ENCODE data around the gene ORM1.
"Not testable (repeated sequence)": the region's sequence is repeated elsewhere in the genome, so short reads cannot be mapped to it uniquely, and the experiment has no call there.

The ORM1 gene

GRCh38 chr9:114322831-114323531, at the start of gene ORM1:
Gene ORM1 (plus strand): TSS chr9:114323098. CDS start chr9:114323134, 36 bp downstream.
- DNase-seq: not testable (repeated sequence)

DNA sequence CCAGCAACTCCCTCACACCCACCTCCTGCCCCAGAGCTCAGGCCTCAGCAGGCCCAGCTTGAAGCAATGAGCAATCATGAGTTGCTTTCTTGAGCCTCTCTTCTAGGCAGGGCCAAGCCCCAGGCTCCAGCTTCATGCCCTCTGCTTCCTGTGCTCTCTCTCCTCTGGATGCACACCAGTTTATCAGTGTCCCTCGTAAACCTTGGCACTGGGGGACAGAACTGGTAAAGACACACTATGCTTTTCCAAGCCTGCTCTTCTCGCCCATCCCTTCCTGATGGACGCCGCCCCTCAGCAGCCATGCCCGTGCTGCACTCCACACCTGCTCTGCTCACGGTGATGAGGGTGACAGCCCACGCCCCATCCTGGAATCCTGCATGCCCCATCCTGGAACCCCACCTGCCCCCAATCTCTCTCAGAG, 49.4 kb upstream of the ORM1 start:
- no peak for DNase-seq

- DNase-seq: no peak
Measured at GRCh38 chr9:114274217-114274616, 48.7 kb upstream of the ORM1 start.

- no peak for DNase-seq
Measured at GRCh38 chr9:114275246-114276004, 47.5 kb upstream of the ORM1 start.

- DNase-seq: no peak
Measured at GRCh38 chr9:114276908-114277821, 45.7 kb upstream of the ORM1 start.

- DNase-seq: no peak
Measured at GRCh38 chr9:114278356-114278755, 44.5 kb upstream of the ORM1 start.

DNA sequence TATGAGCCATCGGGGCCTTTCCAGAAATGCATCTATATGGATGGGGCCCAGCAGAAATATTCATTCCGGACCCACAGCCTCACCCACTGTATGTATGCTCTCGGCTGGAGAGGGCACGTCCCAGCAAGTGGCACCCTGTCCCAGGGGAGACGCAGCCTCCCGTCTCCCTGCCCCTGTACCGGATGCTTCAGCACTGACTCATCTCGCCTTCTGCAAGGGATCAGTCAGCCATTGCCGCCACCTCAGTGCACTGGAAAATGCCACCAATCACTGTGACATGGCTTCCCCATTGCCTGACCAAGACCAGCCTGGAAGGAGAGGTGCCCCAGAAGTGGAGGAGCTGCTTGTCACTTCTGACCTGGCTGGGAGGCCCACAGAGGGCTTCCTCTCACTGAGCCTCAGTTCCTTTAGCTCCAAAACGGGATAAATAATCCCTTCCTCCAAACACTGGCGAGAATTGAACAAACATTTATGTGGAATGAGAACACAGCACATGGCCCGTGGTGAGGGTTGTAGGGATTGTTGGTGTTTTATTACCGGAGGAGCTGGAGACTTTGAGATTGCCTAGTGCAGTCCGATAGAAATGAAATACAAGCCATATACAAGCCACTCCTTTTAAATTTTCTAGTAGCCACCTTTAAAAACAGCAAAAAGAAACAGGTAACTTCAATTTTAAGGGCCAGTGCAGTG, 43.9 kb upstream of the ORM1 start:
- DNase-seq: no peak

DNA sequence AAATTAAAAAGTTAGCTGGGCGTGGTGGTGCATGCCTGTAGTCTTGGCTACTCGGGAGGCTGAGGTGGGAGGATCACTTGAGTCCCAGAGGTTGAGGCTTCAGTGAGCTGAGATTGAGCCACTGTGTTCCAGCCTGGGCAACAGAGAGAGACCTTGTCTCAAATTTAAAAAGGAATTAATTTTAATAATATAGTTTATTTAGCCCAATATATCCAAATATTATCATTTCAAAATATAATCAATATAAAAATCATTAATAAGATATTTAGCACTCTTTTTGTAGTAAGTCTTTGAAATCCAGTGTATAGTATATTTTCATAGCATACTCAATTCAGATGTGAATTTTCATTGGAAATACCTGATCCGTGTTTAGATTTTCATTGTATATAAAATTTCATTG, 43.2 kb upstream of the ORM1 start:
- no peak for DNase-seq

GRCh38 chr9:114280636-114281472, 42.0 kb upstream of the ORM1 start:
- no peak for DNase-seq

DNA sequence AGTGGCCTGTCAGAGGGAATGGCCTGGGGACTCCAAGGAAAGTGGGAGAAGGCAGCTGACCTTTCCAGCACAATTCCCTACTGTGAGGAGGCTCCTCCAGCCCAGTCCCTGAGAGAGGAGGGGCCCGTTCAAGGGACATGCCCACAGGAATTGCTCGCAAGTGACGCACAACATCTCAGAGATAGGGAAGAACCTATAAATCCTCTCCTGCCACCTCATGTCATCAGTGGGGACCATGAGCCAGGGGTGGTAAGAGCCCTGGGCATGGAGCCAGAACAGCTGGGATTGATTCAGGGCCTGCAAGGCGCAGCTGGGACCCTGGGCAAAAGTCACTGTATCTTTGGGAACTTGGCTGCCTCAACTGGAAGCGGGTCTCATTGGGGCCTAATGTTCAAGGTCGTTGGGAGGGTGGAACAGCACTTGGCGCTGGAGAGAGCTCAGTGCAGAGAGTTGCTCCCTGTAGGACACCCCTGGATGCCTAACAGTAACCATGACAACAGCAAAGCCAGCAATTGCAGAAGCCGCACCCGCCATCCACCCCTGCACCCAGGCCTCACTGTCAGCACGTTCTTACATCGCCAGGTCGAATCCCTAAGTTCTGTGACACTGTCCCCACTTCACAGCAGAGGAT, 41.3 kb upstream of the ORM1 start:
- DNase-seq: no peak

- no peak for DNase-seq
Measured at GRCh38 chr9:114282104-114282485, 40.8 kb upstream of the ORM1 start.

GRCh38 chr9:114282507-114282906, 40.4 kb upstream of the ORM1 start:
- DNase-seq: no peak

DNA sequence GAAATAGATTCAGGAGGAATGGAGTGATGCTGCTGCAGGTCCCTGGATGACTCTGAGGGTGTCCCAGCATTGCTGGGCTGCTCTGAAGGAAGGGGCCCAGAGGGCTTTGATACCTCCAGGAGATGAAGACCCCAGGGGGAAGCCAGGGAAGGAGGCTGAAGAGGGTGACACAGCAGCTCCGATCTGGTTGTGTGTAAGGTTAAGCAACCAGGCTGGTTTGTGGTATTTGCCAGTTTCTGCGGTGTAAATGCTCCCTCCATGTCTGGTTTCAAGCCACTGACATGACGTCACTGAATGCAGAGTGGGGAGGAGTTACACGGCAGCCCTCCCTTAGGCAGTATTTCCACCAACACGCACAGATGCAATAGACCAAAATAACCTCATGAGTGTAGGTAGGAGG, 40.0 kb upstream of the ORM1 start:
- no peak for DNase-seq

DNA sequence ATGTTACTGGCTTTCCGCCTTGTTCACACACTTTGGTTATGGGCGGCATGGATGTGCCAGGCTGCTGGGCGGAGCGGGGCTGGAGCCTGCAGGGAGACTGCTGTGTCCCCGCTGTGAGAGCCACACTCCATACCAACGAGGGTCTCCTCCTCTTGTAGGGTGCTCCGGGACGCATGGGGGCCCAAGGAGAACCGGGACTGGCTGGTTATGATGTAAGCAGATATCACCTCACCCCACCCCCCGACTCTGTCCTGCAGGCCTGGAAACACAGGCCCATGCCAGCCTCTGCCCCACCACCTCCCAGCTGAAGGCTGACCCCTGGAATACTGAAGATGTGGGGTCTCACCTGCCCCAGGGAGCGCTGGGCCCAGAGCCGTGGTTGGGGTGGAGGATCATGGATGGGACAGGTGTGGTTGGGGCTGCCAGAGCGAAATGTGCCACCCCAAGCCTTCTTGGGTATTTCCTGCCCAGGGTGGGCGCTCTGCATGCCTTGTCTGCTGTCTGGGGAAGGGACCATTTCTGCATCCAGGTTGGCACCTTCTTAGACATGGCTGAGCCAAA, 39.3 kb upstream of the ORM1 start:
- no peak for DNase-seq

- no peak for DNase-seq
Measured at GRCh38 chr9:114284316-114285060, 38.4 kb upstream of the ORM1 start.

- no peak for DNase-seq
Measured at GRCh38 chr9:114285166-114285867, 37.6 kb upstream of the ORM1 start.

- DNase-seq: no peak
Measured at GRCh38 chr9:114286146-114286679, 36.7 kb upstream of the ORM1 start.

DNA sequence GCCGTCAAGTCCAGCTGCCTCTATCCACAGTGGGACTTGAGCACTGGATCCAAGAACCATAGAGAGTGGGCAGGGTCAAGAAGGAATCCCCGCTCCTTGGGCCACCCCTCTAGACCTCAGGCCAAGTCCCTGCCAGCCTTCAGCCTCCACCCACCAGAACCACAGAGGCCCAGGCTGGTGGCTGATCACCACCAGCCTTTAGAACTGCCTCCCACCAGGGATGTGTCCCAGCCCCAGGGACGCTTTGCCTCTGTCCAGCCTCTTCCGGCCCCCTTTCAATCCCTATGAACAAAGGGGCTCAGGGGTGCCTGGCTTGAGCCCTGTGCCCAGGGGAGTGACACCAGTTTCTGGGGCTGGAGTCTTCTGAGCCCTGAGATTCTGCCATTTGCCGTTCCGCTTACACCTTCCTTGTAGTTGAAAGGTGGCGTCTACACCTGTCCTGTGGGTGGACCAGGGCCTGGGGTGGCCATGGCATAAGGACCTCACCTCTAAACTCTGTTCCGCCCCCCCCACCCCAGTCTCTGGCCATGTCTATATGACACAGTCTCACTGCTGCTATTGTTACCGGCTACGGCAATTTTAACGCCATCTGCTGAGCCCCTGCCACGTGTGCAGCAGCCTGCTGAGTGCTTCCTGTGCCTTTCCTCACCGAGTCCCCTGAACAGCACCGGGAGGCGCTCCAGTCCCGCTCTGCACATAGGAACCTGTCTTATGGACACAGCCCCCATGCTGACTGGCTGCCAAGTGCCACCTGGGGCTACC, 35.7 kb upstream of the ORM1 start:
- peak; percentile 2 for DNase-seq

All from SHP77 treated with DMSO at 0.1 percent for 48 hours (cell line).